ENCODE results near the gene YARS1. TPM values are rescaled to one million over a fixed set of nuclear protein-coding genes. Genes with fewer than 3 reads are reported as not detected.

Gene YARS1
- total RNA-seq, 1 donor from 2014 or later = 219 TPM

DNA sequence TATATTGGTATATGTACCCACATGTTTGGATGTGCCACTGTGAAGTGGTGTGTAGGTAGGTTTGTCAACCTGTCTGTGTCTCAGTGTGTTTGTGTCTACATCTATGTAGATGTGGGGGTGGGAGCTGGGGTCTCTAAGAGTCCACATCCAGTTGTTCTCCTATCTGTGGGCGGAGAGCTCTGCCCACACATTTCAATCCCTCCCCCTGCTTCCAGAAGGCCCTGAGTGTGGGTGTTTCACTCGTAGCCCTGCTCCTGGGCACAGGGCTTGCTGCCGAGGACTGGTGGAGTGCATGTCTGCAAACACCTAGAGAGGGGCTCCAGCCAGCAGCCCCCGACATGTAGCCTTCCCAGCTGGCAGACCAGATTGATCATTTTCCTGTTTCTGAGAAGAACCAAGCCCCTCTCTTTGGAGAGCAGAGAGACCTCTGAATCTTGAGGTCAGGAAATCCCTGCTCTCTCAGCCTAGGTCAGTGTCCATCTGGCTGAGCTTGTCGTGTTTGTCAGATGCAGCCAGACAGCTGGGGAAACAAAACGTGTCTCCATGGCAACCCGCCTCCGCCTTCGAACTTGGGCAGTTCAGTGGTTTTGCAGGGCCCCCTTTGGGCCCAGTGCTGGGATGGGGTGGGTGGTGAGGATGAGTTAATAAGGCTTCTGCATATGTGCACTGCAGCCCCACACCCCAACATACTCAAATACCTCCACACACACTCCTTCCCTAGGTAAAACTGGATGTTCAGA is 83.4 kb downstream of the YARS1 start:
- H2AFZ ChIP-seq (ENCODE audit: low read depth, low read length) = no peak overlapping the region
- H3K79me2 ChIP-seq (ENCODE audit: insufficient read depth, low read length) = no peaks in the 10 kb centered on the region
- Mint-ChIP-seq H3K27ac (ENCODE audit: unreplicated experiment) (peak overlapping the region; percentile 53), H3K4me1 (ENCODE audit: low read depth, unreplicated experiment) (peaks cover 24% of the 10 kb centered on the region), H3K36me3 (ENCODE audit: low read depth, unreplicated experiment) (peaks cover 1% of the 10 kb centered on the region), H3K9me3 (ENCODE audit: unreplicated experiment) (no peaks in the 10 kb centered on the region), H3K27me3 (ENCODE audit: low read depth, unreplicated experiment) (peaks cover 3% of the 10 kb centered on the region), H3K4me3 (ENCODE audit: unreplicated experiment) (no peak overlapping the region)
- H4K20me1 ChIP-seq (ENCODE audit: insufficient read depth, low read length) = no peaks in the 10 kb centered on the region
- H3K9ac ChIP-seq (ENCODE audit: low read length) = no peak overlapping the region
- no peak for TF ChIP-seq EZH2 (IDR thresholded peaks at IDR 0.05; ENCODE audit: insufficient read depth, low read length)
- TF ChIP-seq, protein P1, sequence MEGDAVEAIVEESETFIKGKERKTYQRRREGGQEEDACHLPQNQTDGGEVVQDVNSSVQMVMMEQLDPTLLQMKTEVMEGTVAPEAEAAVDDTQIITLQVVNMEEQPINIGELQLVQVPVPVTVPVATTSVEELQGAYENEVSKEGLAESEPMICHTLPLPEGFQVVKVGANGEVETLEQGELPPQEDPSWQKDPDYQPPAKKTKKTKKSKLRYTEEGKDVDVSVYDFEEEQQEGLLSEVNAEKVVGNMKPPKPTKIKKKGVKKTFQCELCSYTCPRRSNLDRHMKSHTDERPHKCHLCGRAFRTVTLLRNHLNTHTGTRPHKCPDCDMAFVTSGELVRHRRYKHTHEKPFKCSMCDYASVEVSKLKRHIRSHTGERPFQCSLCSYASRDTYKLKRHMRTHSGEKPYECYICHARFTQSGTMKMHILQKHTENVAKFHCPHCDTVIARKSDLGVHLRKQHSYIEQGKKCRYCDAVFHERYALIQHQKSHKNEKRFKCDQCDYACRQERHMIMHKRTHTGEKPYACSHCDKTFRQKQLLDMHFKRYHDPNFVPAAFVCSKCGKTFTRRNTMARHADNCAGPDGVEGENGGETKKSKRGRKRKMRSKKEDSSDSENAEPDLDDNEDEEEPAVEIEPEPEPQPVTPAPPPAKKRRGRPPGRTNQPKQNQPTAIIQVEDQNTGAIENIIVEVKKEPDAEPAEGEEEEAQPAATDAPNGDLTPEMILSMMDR (IDR thresholded peaks at IDR 0.05; ENCODE audit: insufficient read depth, low read depth, low read length) = no peak
- H3K27ac ChIP-seq (ENCODE audit: low read depth, low read length) = no peak overlapping the region
- H3K4me1 ChIP-seq (ENCODE audit: insufficient read depth, low read length) = peaks cover 16% of the 10 kb centered on the region
- no peak overlapping the region for H3K4me2 ChIP-seq (ENCODE audit: low read length)
- DNase-seq (ENCODE audit: low read depth) = peak; percentile 33
- FAIRE-seq = no peak
- H3K27me3 ChIP-seq (ENCODE audit: insufficient read depth, low read length) = no peaks in the 10 kb centered on the region
- H3K9me3 ChIP-seq (ENCODE audit: insufficient read depth, low read depth, low read length) = no peaks in the 10 kb centered on the region
- H3K4me3 ChIP-seq (ENCODE audit: insufficient read depth, low read depth, low read length) = no peak overlapping the region
- no peaks in the 10 kb centered on the region for H3K36me3 ChIP-seq (ENCODE audit: insufficient read depth, low read length)

DNA sequence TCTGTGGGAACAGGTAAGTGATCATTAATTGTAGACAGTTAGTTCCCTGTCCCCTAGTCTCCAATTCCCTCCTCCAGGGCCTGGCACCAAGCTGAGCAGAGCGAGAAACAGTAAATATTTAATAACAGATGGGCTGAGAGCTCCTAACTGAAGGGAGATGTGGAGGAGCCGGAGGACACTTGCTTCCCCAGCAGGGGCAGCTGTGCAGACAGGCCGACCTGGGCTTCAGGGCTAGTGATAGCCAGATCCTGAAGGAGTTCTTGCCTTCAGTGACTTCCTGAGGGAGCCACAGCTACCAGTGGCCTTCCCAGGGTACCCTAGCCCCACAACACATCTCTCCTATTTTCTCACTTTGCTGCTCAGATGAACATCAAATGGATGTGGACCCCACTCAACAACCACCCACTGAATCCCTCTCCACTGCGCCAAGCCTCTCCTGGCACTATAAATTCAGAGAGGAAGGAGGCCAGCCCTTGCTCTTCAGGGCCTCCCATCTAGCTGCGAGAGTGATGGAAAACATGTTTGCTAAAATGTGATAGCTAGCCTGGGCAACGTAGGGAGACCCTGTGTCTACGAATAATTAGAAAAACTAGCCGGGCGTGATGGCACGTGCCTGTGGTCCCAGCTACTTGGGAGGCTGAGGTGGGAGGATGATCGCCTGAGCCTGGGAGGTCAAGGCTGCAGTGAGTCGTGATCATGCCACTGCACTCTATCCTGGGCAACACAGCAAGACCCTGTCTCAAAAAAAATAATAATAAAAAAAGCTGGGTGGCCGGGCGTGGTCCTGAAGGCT is 87.7 kb downstream of the YARS1 start:
- H3K27me3 Mint-ChIP-seq (ENCODE audit: low read depth, unreplicated experiment) = no peaks in the 10 kb centered on the region
- Histone ChIP-seq H3K4me3 (ENCODE audit: insufficient read depth, low read depth, low read length) (no peak overlapping the region), H3K27ac (ENCODE audit: low read depth, low read length) (peak overlapping the region; percentile 34), H3K36me3 (ENCODE audit: insufficient read depth, low read length) (no peaks in the 10 kb centered on the region), H3K4me1 (ENCODE audit: insufficient read depth, low read length) (peaks cover 30% of the 10 kb centered on the region), H3K27me3 (ENCODE audit: insufficient read depth, low read length) (no peaks in the 10 kb centered on the region), H3K4me2 (ENCODE audit: low read length) (no peak overlapping the region), H2AFZ (ENCODE audit: low read depth, low read length) (no peak overlapping the region), H3K79me2 (ENCODE audit: insufficient read depth, low read length) (no peaks in the 10 kb centered on the region), H3K9ac (ENCODE audit: low read length) (peak overlapping the region; percentile 35), H4K20me1 (ENCODE audit: insufficient read depth, low read length) (no peaks in the 10 kb centered on the region), H3K9me3 (ENCODE audit: insufficient read depth, low read depth, low read length) (no peaks in the 10 kb centered on the region)
- no peak for TF ChIP-seq EZH2 (IDR thresholded peaks at IDR 0.05; ENCODE audit: insufficient read depth, low read length)
- TF ChIP-seq, protein P1 (IDR thresholded peaks at IDR 0.05; ENCODE audit: insufficient read depth, low read depth, low read length) = no peak
- H3K4me1 Mint-ChIP-seq (ENCODE audit: low read depth, unreplicated experiment) = peaks cover 31% of the 10 kb centered on the region
- H3K4me3 Mint-ChIP-seq (ENCODE audit: unreplicated experiment) = no peak overlapping the region
- peak overlapping the region; percentile 1 for H3K27ac Mint-ChIP-seq (ENCODE audit: unreplicated experiment)
- no peaks in the 10 kb centered on the region for H3K9me3 Mint-ChIP-seq (ENCODE audit: unreplicated experiment)
- peaks cover 1% of the 10 kb centered on the region for H3K36me3 Mint-ChIP-seq (ENCODE audit: low read depth, unreplicated experiment)
- DNase-seq (ENCODE audit: low read depth) = no peak
- no peak for FAIRE-seq

All from astrocyte (in vitro differentiated cells and primary cell).